HuH-7 (cell line): ENCODE measurements around the gene ZFP3.
"Not testable (repeated sequence)": the region's sequence is repeated elsewhere in the genome, so short reads cannot be mapped to it uniquely, and the experiment has no call there.

ENCODE experiments used
- DNase-seq: peaks from one replicate; pipeline ENCODE4 v3.0.0; 2011; ENCODE audit warnings: low spot score

Gene ZFP3

GRCh38 chr17:5138616-5139457 is 60.6 kb downstream of the ZFP3 start:
- no peak for DNase-seq

GRCh38 chr17:5139458-5139732 is 61.1 kb downstream of the ZFP3 start:
- no peak for DNase-seq

GRCh38 chr17:5142877-5143276 is 64.6 kb downstream of the ZFP3 start:
- not testable (repeated sequence) for DNase-seq
